Activated B cell treated with CpG ODN at 0.5 μM for 24 hours (primary cell): ENCODE results near the gene MCM8. TPM values are rescaled to one million over a fixed set of nuclear protein-coding genes. Genes with fewer than 3 reads are reported as not detected.

ENCODE experiments used
- ATAC-seq: fragments of 200-7000 bp; cut with Tn5 transposase; one replicate; pipeline ENCODE4 v1.10.0; 2021; ENCODE audit warnings: low read depth, mild to moderate bottlenecking, moderate library complexity
- CTCF ChIA-PET: fragments of 350-600 bp; sonication (Branson Sonifier 250); formaldehyde crosslinking; loops from one replicate; lab custom pipeline; 2021; ENCODE audit warnings: antibody characterized with exemption; lab: Charles Lee
- POLR2A ChIA-PET: fragments of 350-600 bp; sonication (Branson Sonifier 250); formaldehyde crosslinking; loops from one replicate; lab custom pipeline; 2021; ENCODE audit warnings: antibody characterized with exemption; lab: Charles Lee
- DNase-seq: peaks from one replicate; pipeline ENCODE4 v3.0.0; 2022
- H3K27ac Mint-ChIP-seq: one replicate; pipeline ENCODE4 v1.8.0; 2020; ENCODE audit warnings: mixed read lengths
- H3K27me3 Mint-ChIP-seq: one replicate; pipeline ENCODE4 v1.8.0; 2021; ENCODE audit warnings: mixed read lengths
- H3K36me3 Mint-ChIP-seq: one replicate; pipeline ENCODE4 v1.8.0; 2021; ENCODE audit warnings: low read depth, mixed read lengths
- H3K4me1 Mint-ChIP-seq: one replicate; pipeline ENCODE4 v1.8.0; 2021; ENCODE audit warnings: mixed read lengths
- H3K4me3 Mint-ChIP-seq: one replicate; pipeline ENCODE4 v1.8.0; 2020; ENCODE audit warnings: mild to moderate bottlenecking, mixed read lengths
- H3K9me3 Mint-ChIP-seq: one replicate; pipeline ENCODE4 v1.8.0; 2020; ENCODE audit warnings: mixed read lengths
- CTCF ChIP-seq: fragments of 200-600 bp; IDR thresholded peaks from one replicate; pipeline ENCODE4 v1.8.0; 2022; ENCODE audit warnings: antibody characterized with exemption, mild to moderate bottlenecking
- intact Hi-C: fragments of 100-400 bp; cut with micrococcal nuclease; formaldehyde crosslinking; loops from one replicate; pipeline ENCODE4 v1.15.1; 2024
- total RNA-seq: library from RNA; stranded (reverse); gene quantifications from 2 replicates; pipeline ENCODE4 v1.2.3, GENCODE V29; 2022

The MCM8 gene
- total RNA-seq, 1 donor from 2014 or later = 13.0 TPM

DNA sequence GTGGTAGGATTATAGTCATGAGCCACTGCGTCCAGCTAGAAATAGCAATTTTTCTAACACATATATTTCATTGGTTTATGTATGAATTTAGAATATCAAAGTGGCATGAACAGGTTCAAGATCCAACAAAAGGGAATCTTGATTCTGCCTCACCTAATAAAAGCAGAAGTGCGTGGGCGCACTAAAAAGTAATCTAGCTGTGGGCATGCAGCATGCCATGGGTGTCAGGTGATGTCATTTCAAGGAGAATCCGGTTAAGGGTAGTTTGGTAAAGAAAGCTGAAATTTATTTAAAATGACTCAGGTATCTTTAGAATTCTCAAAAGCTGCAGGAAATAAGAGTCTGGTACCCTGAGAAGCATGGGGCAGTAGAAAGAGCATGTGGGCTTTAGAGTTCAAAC, 85.8 kb downstream of the MCM8 start:
- CTCF ChIA-PET = no interaction called here
- DNase-seq (no peak), ATAC-seq (no peak)
- no peaks in the 10 kb centered on the region for H3K27me3 Mint-ChIP-seq
- H3K4me3 Mint-ChIP-seq = no peak overlapping the region
- POLR2A ChIA-PET = no interaction called here
- no peaks in the 10 kb centered on the region for H3K9me3 Mint-ChIP-seq
- intact Hi-C loops = no loop called here
- H3K4me1 Mint-ChIP-seq = no peaks in the 10 kb centered on the region
- peaks cover 79% of the 10 kb centered on the region for H3K36me3 Mint-ChIP-seq
- H3K27ac Mint-ChIP-seq = no peak overlapping the region
- no peak for TF ChIP-seq CTCF

DNA sequence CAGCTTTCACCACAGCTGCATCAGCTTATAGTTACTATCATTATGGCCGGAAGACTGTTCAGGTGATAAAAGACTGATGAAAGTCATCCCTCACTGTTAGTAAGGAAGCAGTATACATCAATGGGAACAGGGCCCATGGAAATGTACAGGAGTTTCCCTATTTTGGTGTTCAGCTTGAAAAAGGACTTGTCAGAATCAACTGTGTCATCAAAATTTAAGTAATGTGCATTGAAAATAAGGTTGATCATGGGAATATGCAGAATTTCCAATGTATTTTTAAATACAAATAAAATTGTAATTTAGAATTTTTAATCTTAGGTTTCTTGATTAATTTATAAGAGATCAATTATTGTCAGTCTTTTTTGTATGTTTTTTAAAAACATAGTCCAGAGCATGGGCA, 86.6 kb downstream of the MCM8 start:
- H3K4me1 Mint-ChIP-seq = no peaks in the 10 kb centered on the region
- no peaks in the 10 kb centered on the region for H3K9me3 Mint-ChIP-seq
- H3K27ac Mint-ChIP-seq = no peak overlapping the region
- no peak for TF ChIP-seq CTCF
- ChIA-PET CTCF (no interaction called here), POLR2A (no interaction called here)
- peaks cover 80% of the 10 kb centered on the region for H3K36me3 Mint-ChIP-seq
- no peak overlapping the region for H3K4me3 Mint-ChIP-seq
- H3K27me3 Mint-ChIP-seq = no peaks in the 10 kb centered on the region
- ATAC-seq (no peak), DNase-seq (no peak)
- intact Hi-C loops = no loop called here

DNA sequence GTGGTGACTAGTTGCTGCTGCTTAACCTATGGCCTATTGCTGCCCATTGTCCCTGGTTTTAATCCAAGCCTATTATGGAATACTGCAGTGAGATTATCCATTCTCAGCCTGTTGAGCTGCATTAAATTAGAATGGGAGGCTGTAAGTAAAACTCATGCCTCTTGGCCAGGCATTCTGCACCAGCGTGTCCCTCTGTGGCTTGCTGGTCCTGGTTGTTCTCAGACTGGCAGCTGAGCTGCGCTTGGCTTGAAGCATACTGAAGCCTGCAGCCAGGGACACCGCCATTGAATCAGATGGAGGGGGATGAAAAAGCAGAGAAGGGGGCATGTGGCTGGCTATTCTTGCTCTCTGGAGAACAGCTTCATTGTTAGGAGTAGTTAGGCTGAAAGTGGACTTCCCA, 87.8 kb downstream of the MCM8 start:
- TF ChIP-seq CTCF = no peak
- Mint-ChIP-seq H3K4me1 (no peaks in the 10 kb centered on the region), H3K9me3 (no peaks in the 10 kb centered on the region), H3K4me3 (no peak overlapping the region), H3K27me3 (no peaks in the 10 kb centered on the region), H3K27ac (no peak overlapping the region), H3K36me3 (peaks cover 76% of the 10 kb centered on the region)
- ATAC-seq = no peak
- ChIA-PET POLR2A (no interaction called here), CTCF (no interaction called here)
- intact Hi-C loops = no loop called here
- no peak for DNase-seq

- no peak for TF ChIP-seq CTCF
- ATAC-seq = no peak
- intact Hi-C loops = no loop called here
- ChIA-PET POLR2A (no interaction called here), CTCF (no interaction called here)
- Mint-ChIP-seq H3K36me3 (peaks cover 61% of the 10 kb centered on the region), H3K9me3 (no peaks in the 10 kb centered on the region), H3K27ac (no peak overlapping the region), H3K4me1 (no peaks in the 10 kb centered on the region), H3K4me3 (no peak overlapping the region), H3K27me3 (no peaks in the 10 kb centered on the region)
- DNase-seq = no peak
These were observed 89.3 kb downstream of the MCM8 start for GRCh38 chr20:6039766-6040165.

GRCh38 chr20:6040540-6040939, 90.1 kb downstream of the MCM8 start:
- TF ChIP-seq CTCF = no peak
- ATAC-seq (no peak), DNase-seq (no peak)
- ChIA-PET POLR2A (no interaction called here), CTCF (no interaction called here)
- Mint-ChIP-seq H3K27me3 (no peaks in the 10 kb centered on the region), H3K4me3 (no peak overlapping the region), H3K4me1 (no peaks in the 10 kb centered on the region), H3K9me3 (no peaks in the 10 kb centered on the region), H3K27ac (no peak overlapping the region), H3K36me3 (peaks cover 56% of the 10 kb centered on the region)
- intact Hi-C loops = no loop called here
